NCI-H1048 (cell line): ENCODE data around the gene AMMECR1.
"Not testable (repeated sequence)": the region's sequence is repeated elsewhere in the genome, so short reads cannot be mapped to it uniquely, and the experiment has no call there.

Source experiments
- DNase-seq: peaks from one replicate; lab custom pipeline; 2025; lab: John Stamatoyannopoulos, UW

AMMECR1 gene

GRCh38 chrX:110170029-110170428, 147.9 kb downstream of the AMMECR1 start:
- DNase-seq, result no peak

- DNase-seq, result no peak
Observed at GRCh38 chrX:110168585-110168984, 149.3 kb downstream of the AMMECR1 start.

- DNase-seq, result no peak
Observed at GRCh38 chrX:110167952-110168451, 149.9 kb downstream of the AMMECR1 start.

GRCh38 chrX:110163488-110163887, 154.4 kb downstream of the AMMECR1 start:
- no peak for DNase-seq

- DNase-seq, result no peak
Observed at GRCh38 chrX:110162867-110163266, 155.0 kb downstream of the AMMECR1 start.

- no peak for DNase-seq
Observed at GRCh38 chrX:110162131-110162530, 155.8 kb downstream of the AMMECR1 start.

GRCh38 chrX:110161361-110161686, 156.6 kb downstream of the AMMECR1 start:
- no peak for DNase-seq

GRCh38 chrX:110159865-110160264, 158.0 kb downstream of the AMMECR1 start:
- DNase-seq, result no peak

- DNase-seq, result no peak
Observed at GRCh38 chrX:110159235-110159634, 158.7 kb downstream of the AMMECR1 start.

GRCh38 chrX:110157444-110157843, 160.4 kb downstream of the AMMECR1 start:
- no peak for DNase-seq

- DNase-seq, result no peak
Observed at GRCh38 chrX:110156167-110156754, 161.6 kb downstream of the AMMECR1 start.

GRCh38 chrX:110155759-110156158, 162.1 kb downstream of the AMMECR1 start:
- no peak for DNase-seq

GRCh38 chrX:110154328-110154727, 163.6 kb downstream of the AMMECR1 start:
- DNase-seq, result not testable (repeated sequence)

- DNase-seq, result no peak
Observed at GRCh38 chrX:110153896-110154295, 164.0 kb downstream of the AMMECR1 start.

GRCh38 chrX:110153244-110153643, 164.6 kb downstream of the AMMECR1 start:
- no peak for DNase-seq

- no peak for DNase-seq
Observed at GRCh38 chrX:110146521-110146920, 171.4 kb downstream of the AMMECR1 start.

- DNase-seq, result no peak
Observed at GRCh38 chrX:110145854-110146253, 172.0 kb downstream of the AMMECR1 start.

- no peak for DNase-seq
Observed at GRCh38 chrX:110145311-110145710, 172.6 kb downstream of the AMMECR1 start.
